LNCaP clone FGC (cell line): ENCODE data around the gene ZNF536.
"Not testable (repeated sequence)": the region's sequence is repeated elsewhere in the genome, so short reads cannot be mapped to it uniquely, and the experiment has no call there.

Source experiments
- DNase-seq: peaks from one replicate; pipeline ENCODE4 v3.0.0-alpha.2; 2011; ENCODE audit warnings: low read depth
- H3K4me3 ChIP-seq: 2 replicates; pipeline ENCODE4 v1.5.1; 2011; ENCODE audit warnings: mild to moderate bottlenecking, low read depth, low read length, control low read depth
- TF ChIP-seq, protein P1 (sequence below): IDR thresholded peaks from 2 replicates; pipeline ENCODE4 v1.5.1; 2012; ENCODE audit warnings: mild to moderate bottlenecking; ENCODE audit not compliant: control insufficient read depth, insufficient read depth; ENCODE audit errors: extremely low read depth

Gene ZNF536

DNA sequence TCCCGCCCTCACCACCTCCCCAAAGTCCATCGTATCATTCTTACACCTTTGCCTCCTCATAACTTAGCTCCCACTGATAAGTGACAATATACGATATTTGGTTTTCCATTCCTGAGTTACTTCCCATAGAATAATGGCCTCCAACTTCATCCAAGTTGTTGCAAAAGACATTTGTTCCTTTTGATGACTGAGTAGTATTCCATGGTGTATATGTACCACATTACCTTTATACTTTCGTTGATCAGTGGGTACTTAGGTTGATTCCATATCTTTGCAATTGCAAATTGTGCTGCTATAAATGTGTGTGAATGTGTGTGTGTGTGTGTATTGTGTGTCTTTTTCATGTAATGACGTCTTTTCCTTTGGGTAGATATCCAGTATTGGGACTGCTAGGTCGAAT is 109.6 kb downstream of the ZNF536 start:
- DNase-seq: no peak
- H3K4me3 ChIP-seq: no peak overlapping the region
- TF ChIP-seq, protein P1, sequence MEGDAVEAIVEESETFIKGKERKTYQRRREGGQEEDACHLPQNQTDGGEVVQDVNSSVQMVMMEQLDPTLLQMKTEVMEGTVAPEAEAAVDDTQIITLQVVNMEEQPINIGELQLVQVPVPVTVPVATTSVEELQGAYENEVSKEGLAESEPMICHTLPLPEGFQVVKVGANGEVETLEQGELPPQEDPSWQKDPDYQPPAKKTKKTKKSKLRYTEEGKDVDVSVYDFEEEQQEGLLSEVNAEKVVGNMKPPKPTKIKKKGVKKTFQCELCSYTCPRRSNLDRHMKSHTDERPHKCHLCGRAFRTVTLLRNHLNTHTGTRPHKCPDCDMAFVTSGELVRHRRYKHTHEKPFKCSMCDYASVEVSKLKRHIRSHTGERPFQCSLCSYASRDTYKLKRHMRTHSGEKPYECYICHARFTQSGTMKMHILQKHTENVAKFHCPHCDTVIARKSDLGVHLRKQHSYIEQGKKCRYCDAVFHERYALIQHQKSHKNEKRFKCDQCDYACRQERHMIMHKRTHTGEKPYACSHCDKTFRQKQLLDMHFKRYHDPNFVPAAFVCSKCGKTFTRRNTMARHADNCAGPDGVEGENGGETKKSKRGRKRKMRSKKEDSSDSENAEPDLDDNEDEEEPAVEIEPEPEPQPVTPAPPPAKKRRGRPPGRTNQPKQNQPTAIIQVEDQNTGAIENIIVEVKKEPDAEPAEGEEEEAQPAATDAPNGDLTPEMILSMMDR: no peak

GRCh38 chr19:30482956-30483355 is 110.8 kb downstream of the ZNF536 start:
- DNase-seq: no peak
- H3K4me3 ChIP-seq: no peak overlapping the region
- TF ChIP-seq, protein P1: no peak

GRCh38 chr19:30486250-30486649 is 114.1 kb downstream of the ZNF536 start:
- DNase-seq, H3K4me3 ChIP-seq: not testable (repeated sequence)

GRCh38 chr19:30487178-30487577 is 115.0 kb downstream of the ZNF536 start:
- TF ChIP-seq, protein P1: no peak
- no peak overlapping the region for H3K4me3 ChIP-seq
- no peak for DNase-seq

DNA sequence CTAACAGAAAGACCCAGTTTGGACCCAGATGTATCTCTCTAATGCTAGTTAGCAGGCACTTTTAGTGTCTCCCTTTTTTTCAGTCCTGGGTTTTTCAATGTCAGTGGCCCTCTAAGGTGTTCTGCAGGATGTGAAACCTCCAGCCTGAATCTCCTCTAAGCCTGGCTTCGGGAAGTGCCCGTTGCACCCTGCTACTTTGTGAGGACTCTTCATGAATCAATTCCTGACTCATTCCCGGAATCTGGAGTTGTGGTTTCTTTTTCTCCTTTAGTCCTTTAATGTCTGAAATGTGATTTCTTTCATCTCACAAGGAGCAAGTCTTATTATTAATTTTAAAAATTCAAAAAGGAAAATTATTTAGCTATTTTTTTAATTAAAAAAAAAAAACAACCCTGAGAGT is 116.0 kb downstream of the ZNF536 start:
- DNase-seq: no peak
- TF ChIP-seq, protein P1: no peak
- H3K4me3 ChIP-seq: no peak overlapping the region

DNA sequence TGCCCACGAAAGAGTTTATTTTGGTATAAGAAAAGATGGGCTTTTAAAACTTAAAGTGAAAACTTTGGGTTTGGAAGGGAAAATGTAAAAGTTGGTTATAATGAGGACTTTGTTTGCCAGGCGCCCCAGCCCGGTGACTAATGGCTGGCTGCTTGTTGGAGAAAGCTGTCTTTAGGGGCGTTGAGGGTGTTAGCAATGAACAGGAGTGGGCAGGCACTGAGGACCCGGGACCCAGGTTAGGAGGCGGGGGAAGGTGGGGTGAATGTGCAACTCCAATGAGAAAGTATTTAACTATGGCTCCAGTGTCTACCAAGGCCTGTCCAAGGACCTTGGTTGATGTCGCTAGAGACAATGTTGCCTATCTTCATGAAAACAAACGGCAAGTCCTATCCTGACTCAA is 118.6 kb downstream of the ZNF536 start:
- TF ChIP-seq, protein P1: no peak
- H3K4me3 ChIP-seq: no peak overlapping the region
- DNase-seq: no peak

DNA sequence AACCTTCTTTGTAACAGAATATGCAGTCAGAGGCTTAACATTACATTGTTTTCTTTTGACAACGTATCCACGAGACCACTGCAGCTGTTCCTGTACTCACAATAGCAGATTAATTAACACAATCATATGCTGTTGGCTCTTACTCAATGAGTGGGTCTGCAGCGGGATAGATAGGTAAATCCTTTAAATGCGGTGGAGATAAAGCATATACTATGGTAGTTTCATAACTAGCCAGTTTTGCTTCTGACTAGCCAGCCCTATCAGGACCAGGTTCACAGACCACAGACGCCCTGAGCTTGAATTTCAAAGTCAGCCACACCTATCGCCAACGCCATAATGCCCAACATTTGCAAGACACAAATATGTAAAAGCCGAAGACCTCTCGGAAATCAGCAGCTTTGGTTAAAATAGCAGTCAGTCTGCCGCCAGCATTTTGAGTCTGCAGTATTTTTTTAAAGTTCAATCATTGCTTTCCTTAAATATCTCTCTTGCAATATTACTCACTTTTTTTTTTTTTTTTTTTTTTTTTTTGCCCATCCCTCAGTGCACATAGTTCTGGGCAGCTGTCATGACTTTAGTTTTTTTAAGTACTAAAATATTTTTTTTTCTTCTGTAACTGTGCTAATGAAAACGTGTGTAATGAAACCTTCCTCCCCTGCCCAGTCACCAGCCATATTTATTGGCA is 120.5 kb downstream of the ZNF536 start:
- TF ChIP-seq, protein P1: no peak
- DNase-seq: no peak
- no peak overlapping the region for H3K4me3 ChIP-seq
